Heart left ventricle (tissue), 16 donors: ENCODE data around the gene SLC5A10. TPM values are rescaled to one million over a fixed set of nuclear protein-coding genes. Genes with fewer than 3 reads are reported as not detected.

Experiments
- ATAC-seq, 4 donors: fragments of 200-7000 bp; cut with Tn5 transposase; one replicate each; pipeline ENCODE4 v1.9.1; 2020 to 2022; ENCODE audit warnings: moderate library complexity in 4 of 4, mild to moderate bottlenecking in 3 of 4, moderate number of reproducible peaks in 1 of 4
- DNase-seq, 5 donors: peaks; one replicate each; pipeline ENCODE4 v3.0.0-alpha.2; 2020
- H3K27ac ChIP-seq, 12 donors: fragments of 200-600 bp; sonication (generic) in 4 of 12; one replicate each; pipeline versions ENCODE4 v1.5.0 to v1.8.0; 2016 to 2022; ENCODE audit warnings: mild to moderate bottlenecking in 2 of 12
- H3K27me3 ChIP-seq, 9 donors: fragments of 200-600 bp; sonication (generic) in 2 of 9; one replicate each; pipeline versions ENCODE4 v1.5.1 to v1.8.0; 2016 to 2022; ENCODE audit warnings: mild to moderate bottlenecking in 3 of 9
- H3K36me3 ChIP-seq, 9 donors: fragments of 200-600 bp; sonication (generic) in 2 of 9; one replicate each; pipeline versions ENCODE4 v1.5.0 to v1.8.0; 2018 to 2022; ENCODE audit warnings: mild to moderate bottlenecking in 2 of 9
- H3K4me1 ChIP-seq, 12 donors: fragments of 200-600 bp; sonication (generic) in 4 of 12; one replicate each; pipeline versions ENCODE4 v1.5.0 to v1.8.0; 2016 to 2022; ENCODE audit warnings: mild to moderate bottlenecking in 3 of 12
- H3K4me3 ChIP-seq, 12 donors: fragments of 200-600 bp; sonication (generic) in 4 of 12; one replicate each; pipeline versions ENCODE4 v1.5.0 to v1.8.0; 2017 to 2022; ENCODE audit warnings: mild to moderate bottlenecking in 9 of 12, moderate library complexity in 4 of 12
- H3K9me3 ChIP-seq, 12 donors: fragments of 200-600 bp; sonication (generic) in 4 of 12; one replicate each; pipeline versions ENCODE4 v1.5.0 to v1.8.0; 2016 to 2022; ENCODE audit warnings: mild to moderate bottlenecking in 1 of 12
- CTCF ChIP-seq, 12 donors: fragments of 200-600 bp; sonication (generic) in 4 of 12; IDR thresholded peaks; one replicate each; pipeline versions ENCODE4 v1.5.0 to v1.8.0; 2018 to 2022; ENCODE audit warnings: antibody characterized with exemption in 12 of 12, mild to moderate bottlenecking in 5 of 12
- POLR2A ChIP-seq, 2 donors: fragments of 450-650 bp; IDR thresholded peaks; one replicate each; pipeline ENCODE4 v1.6.1; 2017; ENCODE audit warnings: antibody characterized with exemption in 2 of 2, mild to moderate bottlenecking in 2 of 2, moderate library complexity in 2 of 2
- WGBS, 4 donors: extraction: QIAGEN DNeasy Blood & Tissue Kit in 2 of 4; methylation state at CpG; one replicate each; pipeline versions ENCODE4 v1.1.5 to v1.1.7; 2013 to 2018; 5-methylcytosine and 5-hydroxymethylcytosine counted together
- intact Hi-C, 10 donors: fragments of 100-400 bp; cut with DNase I; formaldehyde crosslinking; loops; one replicate each; pipeline versions ENCODE4 v1.11.1 to v1.14.2; 2022
- polyA plus RNA-seq, 2 donors: library from polyadenylated mRNA; stranded (reverse); fragments of 200-250 nt; gene quantifications; one replicate each; pipeline ENCODE4 v1.2.3, GENCODE V29; 2013
- total RNA-seq, 9 donors: library from RNA; depleted of rRNA in 2 of 9; stranded (reverse); fragments of >200 nt in 2 of 9; fragmentation: NEBNext Ultra II Directional in 3 of 9; extraction: Animal tissue kit (Norgen Biotek cat#: 25700) in 3 of 9; gene quantifications; one replicate each; pipeline versions ENCODE4 v1.1.0 to v1.2.4, GENCODE V29; 2016 to 2023
- donor health status: ischemic (EF 13 %, LVEDD 7.1; RV severe dilation, severe dysfunction).
- donor health status: healthy with polysubstance abuse.
- donor health status: DM: no; HTN: yes; CAD: no.
- donor health status: DM: no; HTN: no; CAD: no.
- donor health status: ischemic (EF 25% LVEDD 6.9; RV normal size, moderate dysfunction).
- donor health status: ischemic (EF 25% LVEDD 5.7; RV mildly dilated, moderate dysfunction).
- donor health status: healthy.
- donor health status: DM: yes; HTN: yes; CAD: no.
- donor health status: ischemic (EF 35%, LVEDD 5.7; RV mildly dilated, moderate dysfunction).
- donor health status: nonischemic (EF 11% LVEDD 7.7; RV severe dilation, severe dysfunction).
- donor health status: DM: yes; HTN: yes; CAD: no.
- donor health status: PGD.
- donor health status: ischemic (EF 29% LVEDD 5.4; RV normal size, mild dysfunction).
- donor health status: nonischemic (EF 23%, LVEDD 6.1; RV moderate dilation, normal function).

Gene SLC5A10
- total and polyA plus RNA-seq, 11 donors, result 0.04 to 0.31 (median 0.09) TPM; not detected in 7

- TF ChIP-seq CTCF (IDR thresholded peaks at IDR 0.05) (no peak), POLR2A (IDR thresholded peaks at IDR 0.05) (no peak)
- Histone ChIP-seq H3K27me3 (no peaks in the 10 kb centered on the region), H3K36me3 (no peaks in the 10 kb centered on the region), H3K9me3 (no peaks in the 10 kb centered on the region), H3K4me1 (no peaks in the 10 kb centered on the region), H3K4me3 (no peak overlapping the region), H3K27ac (no peak overlapping the region)
- intact Hi-C loops, result loop anchor here in 2 of 10 donors (1.0 to 5.0 kb wide), 2 partner anchors 15 to 54 kb away; no protein-coding TSS in a partner anchor
- ATAC-seq, result no peak
- 78 to 86% (median 79%) methylated on average over 4 of the region's 4 CpGs for WGBS, 4 donors
- no peak for DNase-seq
These were observed 16.4 kb downstream of the SLC5A10 start for GRCh38 chr17:18968345-18968744.

- DNase-seq (no peak), ATAC-seq (peak in 2 of 4 donors; percentile 40 to 43)
- WGBS, 4 donors, result 76 to 82% (median 81%) methylated on average over 22 to 23 of the region's 23 CpGs
- Histone ChIP-seq H3K27ac (no peak overlapping the region), H3K4me1 (no peaks in the 10 kb centered on the region), H3K27me3 (no peaks in the 10 kb centered on the region), H3K9me3 (no peaks in the 10 kb centered on the region), H3K36me3 (no peaks in the 10 kb centered on the region), H3K4me3 (no peak overlapping the region)
- no peak for TF ChIP-seq POLR2A (IDR thresholded peaks at IDR 0.05)
- no peak for TF ChIP-seq CTCF (IDR thresholded peaks at IDR 0.05)
- intact Hi-C loops, result loop anchor here in 2 of 10 donors (1.0 to 5.0 kb wide), 2 partner anchors 16 to 53 kb away; no protein-coding TSS in a partner anchor
These were observed 17.3 kb downstream of the SLC5A10 start for GRCh38 chr17:18968945-18969887.

GRCh38 chr17:18970582-18971480 lies 18.9 kb downstream of the SLC5A10 start:
- Histone ChIP-seq H3K9me3 (no peaks in the 10 kb centered on the region), H3K27me3 (no peaks in the 10 kb centered on the region), H3K4me1 (no peaks in the 10 kb centered on the region), H3K4me3 (no peak overlapping the region), H3K36me3 (no peaks in the 10 kb centered on the region), H3K27ac (no peak overlapping the region)
- TF ChIP-seq CTCF (IDR thresholded peaks at IDR 0.05) (no peak), POLR2A (IDR thresholded peaks at IDR 0.05) (no peak)
- intact Hi-C loops, result no loop called here
- ATAC-seq (no peak), DNase-seq (no peak)
- 89 to 94% (median 92%) methylated on average over 15 to 28 of the region's 28 CpGs for WGBS, 4 donors

GRCh38 chr17:18971801-18972200 lies 19.8 kb downstream of the SLC5A10 start:
- H3K27ac ChIP-seq, result no peak overlapping the region
- H3K27me3 ChIP-seq, result no peaks in the 10 kb centered on the region
- no peaks in the 10 kb centered on the region for H3K36me3 ChIP-seq
- TF ChIP-seq CTCF (IDR thresholded peaks at IDR 0.05), result no peak
- no peak for TF ChIP-seq POLR2A (IDR thresholded peaks at IDR 0.05)
- H3K9me3 ChIP-seq, result no peaks in the 10 kb centered on the region
- ATAC-seq, result no peak
- no peak for DNase-seq
- no peak overlapping the region for H3K4me3 ChIP-seq
- 94 to 100% (median 96%) methylated on average over 4 to 7 of the region's 7 CpGs for WGBS, 4 donors
- no peaks in the 10 kb centered on the region for H3K4me1 ChIP-seq
- intact Hi-C loops, result no loop called here
